ENCODE data around the gene KRTAP5-6.

KRTAP5-6 gene, protein sequence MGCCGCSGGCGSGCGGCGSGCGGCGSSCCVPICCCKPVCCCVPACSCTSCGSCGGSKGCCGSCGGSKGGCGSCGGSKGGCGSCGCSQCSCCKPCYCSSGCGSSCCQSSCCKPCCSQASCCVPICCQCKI

DNA sequence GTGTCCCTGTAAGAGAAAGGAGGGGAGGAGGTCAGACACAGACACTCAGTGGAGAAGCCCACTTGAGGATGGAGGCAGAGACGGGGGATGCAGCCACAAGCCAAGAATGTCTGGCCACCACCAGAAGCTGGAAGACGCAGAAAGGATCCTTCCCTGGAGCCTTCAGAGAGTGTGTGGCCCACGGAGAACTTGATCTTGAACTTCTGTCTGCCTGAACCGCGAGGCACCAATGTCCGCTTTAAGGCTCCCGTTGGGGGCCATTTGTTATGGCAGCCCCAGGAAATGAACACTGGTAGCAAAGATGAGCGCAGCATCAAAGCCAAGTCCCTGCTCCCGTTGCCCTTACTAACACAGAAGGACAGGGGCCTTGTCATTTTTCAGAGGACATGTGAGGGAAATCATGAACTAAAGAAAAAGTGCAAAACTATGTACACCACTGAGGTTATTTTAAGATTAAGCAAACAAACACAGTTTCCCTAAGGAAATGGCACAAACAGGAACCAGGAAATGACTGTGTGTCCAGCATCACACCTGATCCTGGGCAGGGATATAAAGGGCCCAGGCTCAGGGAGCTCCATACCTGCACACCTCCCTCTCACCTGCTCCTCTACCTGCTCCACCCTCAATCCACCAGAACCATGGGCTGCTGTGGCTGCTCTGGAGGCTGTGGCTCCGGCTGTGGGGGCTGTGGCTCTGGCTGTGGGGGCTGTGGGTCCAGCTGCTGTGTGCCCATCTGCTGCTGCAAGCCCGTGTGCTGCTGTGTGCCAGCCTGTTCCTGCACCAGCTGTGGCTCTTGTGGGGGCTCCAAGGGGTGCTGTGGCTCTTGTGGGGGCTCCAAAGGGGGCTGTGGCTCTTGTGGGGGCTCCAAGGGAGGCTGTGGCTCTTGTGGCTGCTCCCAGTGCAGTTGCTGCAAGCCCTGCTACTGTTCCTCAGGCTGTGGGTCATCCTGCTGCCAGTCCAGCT, at the start of gene KRTAP5-6:
Gene KRTAP5-6, plus strand, starts transcription at position 588 of the 963 bp plus-strand sequence. Its CDS starts 51 bp downstream, at position 639.
- no peak for DNase-seq (ENCODE audit: low read depth in 2 of 2)

DNA sequence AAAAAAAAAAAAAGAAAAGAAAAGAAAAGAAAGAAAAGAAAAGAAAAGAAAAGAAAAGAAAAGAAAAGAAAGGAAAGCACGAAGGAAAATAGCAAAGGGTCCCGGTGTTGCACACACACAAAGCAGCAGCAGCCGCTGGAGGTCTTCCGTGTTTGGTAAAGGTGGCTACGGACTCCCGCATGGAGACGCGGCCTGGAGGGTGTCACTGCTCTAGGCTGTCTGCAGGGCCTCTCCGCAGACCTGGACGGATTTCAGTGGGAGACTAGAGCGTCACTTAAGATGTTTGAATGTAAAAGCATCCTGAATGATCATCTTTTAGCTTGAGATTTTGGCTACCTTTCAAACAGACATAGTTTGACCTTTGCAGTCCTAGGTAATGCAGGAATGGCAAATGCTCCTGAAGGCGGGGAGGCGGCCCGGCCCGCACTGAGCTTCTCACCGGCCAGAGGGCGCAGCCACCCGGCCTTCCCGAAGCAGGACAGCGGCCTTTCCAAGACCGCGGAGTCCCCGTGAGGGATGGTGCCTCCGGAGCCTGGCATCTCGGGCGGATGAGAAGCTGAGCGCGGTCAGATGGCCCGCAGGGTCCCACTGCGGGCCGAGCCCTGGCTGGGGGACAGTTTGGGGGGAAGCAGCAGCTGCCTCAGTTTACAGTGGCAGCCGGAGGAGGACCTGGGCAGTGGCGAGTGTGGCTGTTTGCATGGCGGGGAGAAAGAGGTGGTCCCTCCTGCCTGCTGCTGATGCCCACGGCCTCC, 48.9 kb upstream of the KRTAP5-6 start:
- no peak for DNase-seq (ENCODE audit: low read depth in 2 of 2)

DNA sequence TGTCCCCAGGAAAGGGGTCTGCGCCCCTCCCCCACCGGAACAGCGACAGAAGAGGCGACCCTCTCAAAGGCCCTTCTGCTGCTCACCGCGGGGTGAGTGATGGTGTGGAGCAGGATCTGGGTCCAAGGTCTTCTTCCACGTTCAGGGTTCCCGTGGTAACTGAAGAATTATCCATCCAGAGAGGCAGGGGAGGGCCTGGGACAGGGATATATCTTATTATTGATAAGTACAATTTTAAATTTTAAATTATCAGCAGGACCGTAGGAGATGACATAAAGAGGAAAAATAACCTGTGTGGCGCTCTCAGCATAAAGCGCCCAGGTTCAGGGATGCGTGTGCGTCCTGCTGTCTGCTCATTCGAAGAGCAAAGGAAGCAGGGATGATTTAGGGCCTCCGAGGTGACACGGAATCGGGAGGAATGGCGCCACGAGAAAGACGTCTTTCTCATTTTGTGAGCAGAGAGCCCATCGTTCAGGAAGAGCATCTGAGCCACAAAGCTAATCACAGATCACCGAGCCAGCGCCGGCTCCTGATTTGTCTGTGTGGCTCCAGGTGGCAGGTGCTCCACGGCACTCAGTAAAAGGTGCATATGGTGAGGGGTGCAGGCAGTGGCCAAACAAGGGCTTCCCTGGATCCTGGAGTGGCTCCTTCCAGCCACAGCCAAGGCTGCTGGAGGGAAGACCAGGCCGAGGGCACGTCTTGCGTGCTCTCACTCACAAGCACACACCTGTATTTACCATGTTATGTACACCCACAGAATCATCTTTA, 48.2 kb upstream of the KRTAP5-6 start:
- no peak for DNase-seq (ENCODE audit: low read depth in 2 of 2)

DNA sequence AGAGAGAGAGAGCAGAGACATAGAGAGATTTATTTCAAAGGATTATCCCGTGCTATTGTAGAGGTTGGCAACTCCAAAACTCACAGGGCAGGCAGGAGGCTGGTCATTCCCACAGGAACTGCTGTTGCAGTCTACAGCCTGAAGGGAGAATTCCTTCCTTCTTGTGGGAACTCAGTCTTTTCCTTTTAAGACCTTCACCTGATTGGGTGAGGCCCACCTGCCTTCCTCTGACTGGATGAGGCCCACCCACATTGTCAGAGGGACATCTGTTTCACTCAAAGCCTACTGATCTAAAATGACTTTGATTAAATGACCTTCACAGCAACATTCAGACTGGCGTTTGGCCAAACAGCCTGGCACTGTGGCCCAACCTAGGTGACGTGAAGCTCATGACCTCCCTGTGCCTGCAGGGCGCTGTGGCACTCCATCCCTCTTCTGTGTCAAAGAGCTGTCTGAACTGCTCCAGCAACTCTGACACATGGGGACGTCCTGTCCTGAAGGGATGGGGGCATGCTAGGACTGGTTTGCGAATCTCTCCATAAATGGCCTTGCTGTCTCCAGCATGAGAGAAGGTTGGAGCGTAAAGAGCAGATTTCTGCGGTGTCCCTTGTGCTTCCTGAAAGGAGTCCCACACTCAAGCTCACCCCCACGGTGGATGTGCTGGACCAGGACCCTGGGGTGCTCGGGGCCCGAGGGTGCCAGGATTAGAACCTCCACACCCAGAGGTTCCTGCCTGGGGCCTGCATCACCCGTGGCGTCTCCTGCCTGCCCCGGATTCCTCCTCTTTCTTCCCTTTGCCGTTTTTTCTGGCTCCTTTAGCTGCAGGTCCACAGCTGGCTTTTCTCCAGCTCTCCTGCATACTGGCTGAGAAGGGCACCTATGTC, 46.7 kb upstream of the KRTAP5-6 start:
- DNase-seq (ENCODE audit: low read depth in 2 of 2): no peak

DNA sequence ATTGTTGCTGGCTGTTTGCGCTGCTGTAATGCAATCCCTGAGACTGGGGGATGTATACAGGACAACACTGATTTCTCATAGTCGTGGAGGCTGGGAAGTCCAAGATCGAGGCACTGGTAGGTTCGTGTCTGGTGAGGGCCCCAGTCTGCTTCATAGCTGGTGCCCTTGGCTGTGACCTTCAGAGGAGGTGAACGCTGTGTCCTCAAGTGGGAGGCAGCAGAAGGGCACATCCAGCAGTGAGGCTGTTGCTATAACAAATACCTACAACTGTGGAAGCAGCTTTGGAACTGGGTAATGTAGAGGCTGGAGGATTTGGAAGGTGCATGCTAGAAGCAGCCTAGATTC, 46.1 kb upstream of the KRTAP5-6 start:
- no peak for DNase-seq (ENCODE audit: low read depth in 2 of 2)

DNA sequence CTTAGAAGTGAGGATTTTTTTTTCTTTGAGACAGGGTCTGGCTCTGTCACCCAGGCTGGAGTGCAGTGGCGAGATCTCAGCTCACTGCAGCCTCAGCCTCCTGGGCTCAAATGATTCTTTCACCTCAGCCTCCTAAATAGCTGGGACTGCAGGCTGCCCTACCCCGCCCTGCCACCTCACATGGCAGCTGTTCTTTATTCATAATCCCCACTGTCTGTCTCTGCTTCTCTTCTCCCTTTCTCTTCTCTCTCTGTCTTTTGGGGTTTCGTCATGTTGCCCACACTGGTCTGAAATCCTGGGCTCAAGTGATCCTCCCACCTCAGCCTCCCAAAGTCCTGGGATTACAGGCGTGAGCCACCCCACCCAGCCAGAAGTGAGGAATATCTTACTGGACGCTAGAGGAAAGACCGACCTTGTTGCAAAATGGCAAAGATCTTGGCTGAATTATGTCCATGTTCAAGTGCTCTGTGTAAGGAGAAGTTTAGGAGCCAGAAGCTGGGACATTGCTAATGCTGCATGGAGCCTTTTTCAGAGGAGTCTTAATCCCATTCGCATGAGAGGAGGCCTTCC, 45.5 kb upstream of the KRTAP5-6 start:
- DNase-seq (ENCODE audit: low read depth in 2 of 2): no peak

DNA sequence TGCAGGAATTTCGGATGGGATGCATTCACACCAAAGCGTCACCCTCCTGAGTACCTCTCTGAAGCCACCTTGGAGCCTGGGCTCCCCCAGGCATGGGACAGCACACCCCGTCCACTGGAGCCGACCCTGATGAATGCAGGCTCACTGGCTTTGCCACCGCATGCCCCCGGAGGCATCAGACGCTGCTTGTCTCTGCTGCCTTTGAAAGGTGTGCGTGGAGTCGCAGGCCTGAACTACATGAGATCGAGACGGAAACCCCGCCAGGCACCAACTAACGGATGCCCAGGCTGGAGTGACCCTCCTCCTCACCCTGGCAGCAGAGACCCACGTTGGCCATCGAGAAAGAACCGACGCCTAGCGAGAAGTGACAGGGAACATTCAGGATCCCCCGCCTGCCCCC, 45.0 kb upstream of the KRTAP5-6 start:
- DNase-seq (ENCODE audit: low read depth in 2 of 2): no peak

DNA sequence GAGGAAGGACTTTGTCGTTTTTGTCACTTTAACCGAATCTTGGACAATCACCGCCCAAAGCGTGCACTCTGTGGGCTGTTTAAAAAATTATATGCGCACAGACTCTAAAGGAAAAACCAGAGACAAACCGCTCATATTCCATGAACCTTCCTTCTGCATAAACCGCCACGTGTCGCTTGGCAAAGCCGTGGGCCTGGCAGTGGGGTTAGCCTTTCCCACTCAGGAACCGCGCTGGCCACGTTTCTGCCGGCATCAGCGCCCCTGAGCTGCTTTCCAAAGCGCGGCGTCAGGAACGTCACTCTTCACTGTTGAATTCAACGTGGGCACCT, 44.6 kb upstream of the KRTAP5-6 start:
- no peak for DNase-seq (ENCODE audit: low read depth in 2 of 2)

DNA sequence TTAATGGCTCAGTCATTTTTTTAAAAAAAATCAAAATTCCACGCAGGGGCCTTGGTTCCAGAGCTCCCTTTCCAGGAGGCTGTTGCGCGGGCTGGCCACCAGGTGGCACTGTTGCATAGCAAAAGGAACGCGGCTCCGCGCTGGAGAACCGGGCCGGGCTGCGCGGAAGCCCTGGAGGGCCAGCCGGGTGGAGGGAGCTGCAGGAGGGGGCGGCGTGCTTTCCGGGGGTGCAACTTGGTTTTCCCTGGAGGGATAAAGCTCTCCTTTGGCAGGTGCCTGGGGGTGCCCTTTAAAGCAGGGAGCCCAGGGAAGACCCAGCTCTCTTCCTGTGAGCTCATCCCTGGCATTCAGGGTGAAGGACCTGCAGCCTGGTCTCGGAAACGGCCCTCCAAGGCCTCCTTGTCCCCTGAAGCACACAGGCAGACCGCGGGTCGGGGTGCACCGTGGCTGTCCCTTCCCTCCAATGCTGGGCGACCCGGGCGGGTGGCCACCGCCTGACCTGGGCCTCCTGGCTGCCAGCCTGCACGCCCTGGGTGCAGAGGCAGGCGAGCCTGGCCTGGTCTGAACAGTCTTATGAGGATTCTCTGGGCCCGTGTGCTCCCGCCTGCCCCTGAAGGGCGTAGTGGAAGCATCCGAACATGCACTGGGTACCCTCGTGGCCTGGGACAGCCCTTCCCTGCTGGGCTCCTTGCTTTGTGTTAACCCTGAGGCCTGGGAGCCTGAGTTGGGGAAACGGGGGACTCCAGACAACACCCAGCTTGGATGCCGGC, 44.0 kb upstream of the KRTAP5-6 start:
- peak; percentile 5 to 10 for DNase-seq (ENCODE audit: low read depth in 2 of 2)

DNA sequence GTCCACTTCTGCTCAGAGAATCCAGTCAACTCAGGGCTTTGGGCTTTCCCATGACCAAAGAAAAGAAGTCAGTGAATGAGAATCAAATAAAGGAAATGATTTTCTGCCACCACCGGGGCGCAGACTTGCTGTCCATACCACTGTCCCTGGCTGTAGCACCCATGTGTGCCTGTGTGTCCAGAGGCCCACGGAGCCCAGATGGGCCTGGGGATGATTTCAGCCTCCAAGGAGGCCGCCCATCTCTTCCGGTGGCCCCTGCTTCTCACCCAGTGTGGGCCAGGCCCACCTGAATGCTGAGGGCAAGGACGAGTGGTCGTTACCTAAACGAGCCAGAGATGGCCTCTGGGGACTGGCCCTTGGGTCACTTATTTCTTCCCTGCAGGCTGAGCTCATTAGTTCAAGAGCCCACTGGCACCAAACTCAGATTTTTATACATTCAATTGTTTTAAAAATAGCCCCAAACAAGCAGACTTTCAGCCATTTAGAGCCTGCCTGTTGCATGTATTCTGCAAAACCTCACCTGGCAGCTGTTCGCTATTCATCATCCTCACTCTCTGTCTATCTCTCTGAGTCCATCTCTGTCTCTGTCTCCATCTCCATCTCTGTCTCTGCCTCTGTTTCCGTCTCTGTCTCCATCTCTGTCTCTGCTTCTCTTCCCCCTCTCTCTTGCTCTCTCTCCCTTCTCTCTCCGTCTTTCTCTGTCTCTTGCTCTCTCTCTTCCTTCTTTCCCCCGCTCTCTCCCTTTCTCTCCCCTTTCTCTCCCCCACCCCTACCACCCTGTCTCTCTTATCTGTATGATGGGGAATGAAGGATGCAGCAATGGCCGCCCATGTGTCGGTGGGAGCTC, 43.2 kb upstream of the KRTAP5-6 start:
- DNase-seq (ENCODE audit: low read depth in 2 of 2): no peak

DNA sequence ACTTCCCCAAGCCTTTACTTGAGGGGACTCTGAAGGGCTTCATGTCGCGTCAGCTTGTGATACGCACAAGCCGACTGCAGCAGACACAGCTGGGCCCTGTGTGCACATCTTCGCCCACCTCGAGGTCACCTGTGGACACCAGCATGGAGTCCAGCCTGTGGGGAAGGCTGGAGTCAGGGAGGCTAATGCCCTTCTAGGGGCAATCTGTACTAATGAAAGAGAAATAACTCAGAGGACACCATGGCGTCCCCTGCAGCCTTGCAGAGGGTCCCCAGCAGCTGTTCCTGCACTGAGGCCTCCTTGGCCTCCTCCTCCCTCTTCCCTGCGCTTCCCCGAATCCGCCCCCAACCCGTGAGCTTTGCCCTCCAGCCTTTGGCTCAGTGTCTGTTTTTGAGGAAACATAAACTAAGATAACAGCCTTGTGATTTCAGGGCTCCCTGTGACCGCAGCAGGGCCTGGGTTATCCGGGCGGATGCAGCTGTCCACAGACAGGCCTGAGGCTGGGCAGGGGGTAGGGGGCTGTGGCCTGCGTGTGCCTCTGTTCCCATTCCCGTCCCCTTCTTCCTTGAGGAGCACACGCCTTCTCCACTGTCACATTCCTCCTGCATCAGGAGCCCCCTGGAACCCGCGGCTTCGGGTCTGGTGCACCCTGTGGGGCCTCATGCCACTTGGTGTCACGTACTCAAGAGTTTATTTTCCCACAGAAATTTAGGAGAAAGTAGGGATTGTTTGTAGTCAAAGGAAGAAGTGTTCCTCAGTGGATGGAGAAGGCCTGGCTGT, 42.4 kb upstream of the KRTAP5-6 start:
- no peak for DNase-seq (ENCODE audit: low read depth in 2 of 2)

DNA sequence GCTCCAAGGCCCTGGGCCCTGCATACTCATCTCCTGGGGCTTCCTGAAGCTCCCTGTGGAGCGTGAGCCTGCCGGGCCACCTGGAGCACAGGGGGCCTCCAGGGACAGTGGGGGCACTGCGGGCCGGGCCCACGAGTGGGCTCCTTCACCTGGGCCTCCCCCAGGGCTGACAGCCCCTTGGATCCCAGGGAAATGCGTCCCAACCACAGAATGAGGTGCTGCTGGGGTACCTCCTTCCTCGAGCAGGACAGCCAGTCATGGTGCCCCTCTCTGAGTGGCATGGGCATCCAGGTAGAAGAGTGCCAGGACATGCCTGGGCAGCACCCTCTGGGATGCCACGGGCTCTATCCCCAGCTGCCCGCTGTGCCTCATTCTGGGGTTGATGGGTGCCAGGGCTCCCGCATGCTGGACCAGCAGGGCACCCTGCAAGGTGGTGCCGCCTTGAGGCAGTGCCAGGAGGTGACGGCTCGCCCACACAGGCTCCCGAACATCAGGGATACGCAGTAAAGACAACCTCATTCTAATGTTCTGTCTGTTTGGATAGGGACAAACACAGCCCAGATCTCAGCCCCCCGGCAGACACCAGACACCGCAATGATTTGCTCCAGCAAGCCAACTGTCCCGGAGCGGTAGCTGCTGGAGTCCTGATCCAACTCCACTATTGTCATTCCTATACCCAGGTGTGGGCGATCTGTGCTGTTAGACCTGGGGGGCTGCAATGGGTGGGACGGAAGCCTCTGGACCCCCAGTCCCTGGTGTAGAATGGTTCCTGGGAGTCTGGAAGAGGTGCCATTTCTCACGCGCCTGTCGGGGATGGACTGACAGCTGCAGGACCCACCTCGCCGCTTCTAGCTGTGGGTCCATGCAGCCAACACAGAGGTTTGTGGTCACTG, 41.6 kb upstream of the KRTAP5-6 start:
- DNase-seq (ENCODE audit: low read depth in 2 of 2): no peak

DNA sequence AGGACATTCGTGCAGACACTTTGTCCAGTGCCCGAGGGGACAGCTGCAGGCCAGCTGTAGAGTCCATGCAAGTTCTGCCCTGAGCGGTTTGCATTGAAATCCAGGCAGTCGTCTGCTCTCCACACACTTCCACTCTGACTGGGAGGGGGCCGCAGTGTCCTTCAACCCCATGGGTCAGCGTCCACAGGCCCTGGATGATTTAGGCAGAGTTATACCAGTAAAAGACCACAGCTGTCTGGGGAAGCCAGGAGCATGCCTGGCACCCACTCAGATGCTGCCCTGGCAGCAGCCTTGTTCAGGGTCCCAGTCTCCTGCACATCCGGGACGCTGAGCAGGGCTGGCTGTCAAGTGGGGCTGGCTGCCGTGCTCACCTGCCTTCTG, 40.9 kb upstream of the KRTAP5-6 start:
- no peak for DNase-seq (ENCODE audit: low read depth in 2 of 2)

DNA sequence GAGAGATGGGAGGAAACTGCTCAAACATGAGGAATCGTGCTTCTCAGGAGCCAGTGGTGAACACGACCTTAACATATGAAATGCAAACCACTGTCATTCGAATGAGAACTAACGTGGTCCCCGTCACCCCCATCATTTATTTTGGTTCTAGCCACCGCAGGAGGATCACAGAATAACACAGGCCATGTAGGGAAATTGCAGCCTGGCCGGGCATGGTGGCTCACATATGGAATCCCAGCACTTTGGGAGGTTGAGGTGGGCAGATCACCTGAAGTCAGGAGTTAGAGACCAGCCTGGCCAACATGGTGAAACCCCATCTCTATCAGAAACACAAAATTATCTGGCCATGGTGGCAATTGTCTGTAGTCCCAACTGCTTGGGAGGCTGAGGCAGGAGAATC, 40.3 kb upstream of the KRTAP5-6 start:
- no peak for DNase-seq (ENCODE audit: low read depth in 2 of 2)

DNA sequence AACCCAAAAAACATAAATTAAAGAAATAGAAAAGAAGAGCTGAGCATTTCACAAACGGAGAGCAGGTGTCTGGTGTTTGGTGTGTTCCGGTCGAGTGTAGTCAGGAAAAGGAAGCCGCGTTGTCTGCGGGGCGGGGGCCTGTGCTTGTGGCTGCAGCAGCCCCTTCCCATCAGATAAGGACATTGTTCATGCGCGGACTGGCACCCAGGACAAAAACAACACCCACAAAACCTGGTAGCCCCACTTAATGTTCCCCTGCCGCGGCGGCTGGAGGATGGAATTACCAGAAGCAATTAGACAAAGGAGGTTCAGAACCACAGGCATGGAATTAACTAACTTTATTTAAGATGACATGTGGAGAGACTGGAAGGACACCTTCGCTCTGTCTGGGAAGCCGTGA, 37.5 kb upstream of the KRTAP5-6 start:
- no peak for DNase-seq (ENCODE audit: low read depth in 2 of 2)

DNA sequence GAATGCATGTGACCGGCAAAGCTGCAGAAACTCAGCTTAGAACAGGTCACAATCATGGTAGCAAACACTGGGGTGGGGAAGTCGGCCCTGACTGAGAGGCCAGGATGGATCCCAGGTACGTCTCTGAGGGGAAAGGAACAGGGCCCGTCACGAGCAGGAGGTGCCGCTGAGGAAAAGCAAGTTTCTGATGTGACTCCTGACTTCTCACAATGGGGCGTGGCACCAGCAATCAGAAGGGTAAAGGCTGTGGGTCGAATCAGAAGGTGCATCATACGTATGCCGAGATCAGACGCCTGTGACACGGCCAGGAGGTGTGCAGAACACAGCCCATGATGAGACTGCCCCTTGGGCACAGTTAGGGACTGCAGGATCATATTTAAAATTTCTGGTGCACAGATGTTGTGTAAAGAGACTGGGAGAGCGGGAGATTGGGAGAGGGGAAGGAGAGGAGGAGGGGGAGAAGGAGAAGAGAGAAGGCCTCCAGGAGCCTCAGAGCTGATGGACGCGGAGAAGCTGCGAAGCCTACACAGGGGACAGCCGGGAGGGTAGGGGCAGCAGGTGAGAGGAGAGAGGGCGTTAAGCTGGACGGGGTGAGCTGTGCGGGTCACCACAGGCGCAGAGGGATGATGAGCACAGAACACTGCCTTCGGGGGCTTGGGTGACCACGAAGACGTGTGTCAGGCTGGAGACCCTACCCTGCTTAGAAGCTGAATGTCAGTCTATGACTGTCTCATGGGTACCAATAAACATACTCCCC, 36.7 kb upstream of the KRTAP5-6 start:
- no peak for DNase-seq (ENCODE audit: low read depth in 2 of 2)

All from fibroblast of skin of left quadriceps (primary cell).